Endometrial microvascular endothelial cells (primary cell): ENCODE data around the gene REPS2. TPM values are rescaled to one million over a fixed set of nuclear protein-coding genes. Genes with fewer than 3 reads are reported as not detected.

Experiments used
- in situ Hi-C: cut with HindIII; loops from 2 replicates; pipeline ENCODE4 v1.10.0; 2017; ENCODE audit warnings: low sequenced_read_pairs, low pct_unique_long_range_greater_than_20kb; ENCODE audit errors: inconsistent ontology term
- total RNA-seq: library from RNA; depleted of rRNA; stranded (reverse); fragments of >200 nt; gene quantifications from one replicate; pipeline ENCODE4 v1.2.3, GENCODE V29; 2015; ENCODE audit errors: inconsistent ontology term

The REPS2 gene
- total RNA-seq, 1 donor from 2014 or later = 1.9 TPM

- in situ Hi-C loops = no loop called here
Observed at GRCh38 chrX:17161991-17162390, 215.5 kb downstream of the REPS2 start.

- in situ Hi-C loops = no loop called here
Observed at GRCh38 chrX:17164079-17164478, 217.6 kb downstream of the REPS2 start.

GRCh38 chrX:17164941-17165340 is 218.5 kb downstream of the REPS2 start:
- in situ Hi-C loops = no loop called here

- in situ Hi-C loops = no loop called here
Observed at GRCh38 chrX:17167915-17168314, 221.5 kb downstream of the REPS2 start.

GRCh38 chrX:17170973-17171372 is 224.5 kb downstream of the REPS2 start:
- in situ Hi-C loops = no loop called here

GRCh38 chrX:17174671-17175070 is 228.2 kb downstream of the REPS2 start:
- in situ Hi-C loops = no loop called here

- in situ Hi-C loops = no loop called here
Observed at GRCh38 chrX:17182317-17182716, 235.9 kb downstream of the REPS2 start.

- in situ Hi-C loops = no loop called here
Observed at GRCh38 chrX:17183566-17183965, 237.1 kb downstream of the REPS2 start.

GRCh38 chrX:17185431-17185830 is 239.0 kb downstream of the REPS2 start:
- in situ Hi-C loops = no loop called here

- in situ Hi-C loops = no loop called here
Observed at GRCh38 chrX:17187136-17187756, 240.8 kb downstream of the REPS2 start.

- in situ Hi-C loops = no loop called here
Observed at GRCh38 chrX:17192106-17192505, 245.6 kb downstream of the REPS2 start.

Other genes with a start within 250 kb of the REPS2 start
- gene CTPS2, start 234.0 kb upstream of the REPS2 start, total RNA-seq = 10.2 TPM
- 27.2 TPM for gene SYAP1, start 227.0 kb upstream of the REPS2 start, total RNA-seq
- gene TXLNG, start 160.2 kb upstream of the REPS2 start, total RNA-seq = 14.9 TPM
- 168 TPM for gene RBBP7, start 76.3 kb upstream of the REPS2 start, total RNA-seq